Ishikawa (cell line): Measurements from ENCODE around the gene SRC.

Experiments used
- CEBPB ChIP-seq: IDR thresholded peaks from 2 replicates; pipeline ENCODE4 v1.6.1; 2012
- CREB1 ChIP-seq: IDR thresholded peaks from 2 replicates; pipeline ENCODE4 v1.6.1; 2012; ENCODE audit warnings: low read depth
- EGR1 ChIP-seq: IDR thresholded peaks from 2 replicates; pipeline ENCODE4 v1.6.1; 2012
- EP300 ChIP-seq: IDR thresholded peaks from 2 replicates; pipeline ENCODE4 v1.6.1; 2012; ENCODE audit warnings: borderline replicate concordance
- FOXM1 ChIP-seq: IDR thresholded peaks from 2 replicates; pipeline ENCODE4 v1.6.1; 2012; ENCODE audit warnings: low read depth, borderline replicate concordance
- MAX ChIP-seq: IDR thresholded peaks from 2 replicates; pipeline ENCODE4 v1.6.1; 2012
- NFIC ChIP-seq: IDR thresholded peaks from 2 replicates; pipeline ENCODE4 v1.6.1; 2012
- RAD21 ChIP-seq: IDR thresholded peaks from 2 replicates; pipeline ENCODE4 v1.6.1; 2012; ENCODE audit warnings: low read depth
- REST ChIP-seq: IDR thresholded peaks from 2 replicates; pipeline ENCODE4 v1.6.1; 2012; ENCODE audit warnings: low read depth, mild to moderate bottlenecking
- TAF1 ChIP-seq: IDR thresholded peaks from 2 replicates; pipeline ENCODE4 v1.6.1; 2012; ENCODE audit warnings: low read depth, mild to moderate bottlenecking
- TCF12 ChIP-seq: IDR thresholded peaks from 2 replicates; pipeline ENCODE4 v1.6.1; 2012; ENCODE audit warnings: low read depth
- TEAD4 ChIP-seq: IDR thresholded peaks from 2 replicates; pipeline ENCODE4 v1.6.1; 2012
- USF1 ChIP-seq: IDR thresholded peaks from 2 replicates; pipeline ENCODE4 v1.6.1; 2012
- YY1 ChIP-seq: IDR thresholded peaks from 2 replicates; pipeline ENCODE4 v1.6.1; 2012; ENCODE audit warnings: low read depth
- ZBTB7A ChIP-seq: IDR thresholded peaks from 2 replicates; pipeline ENCODE4 v1.6.1; 2012; ENCODE audit warnings: low read depth

The SRC gene

GRCh38 chr20:37446286-37447032, 100.5 kb downstream of the SRC start:
- no peak for TF ChIP-seq YY1
- no peak for TF ChIP-seq RAD21
- TF ChIP-seq USF1, result no peak
- no peak for TF ChIP-seq EP300
- no peak for TF ChIP-seq EGR1
- TF ChIP-seq TEAD4, result no peak
- TF ChIP-seq NFIC, result no peak
- no peak for TF ChIP-seq TCF12
- TF ChIP-seq TAF1, result no peak
- no peak for TF ChIP-seq FOXM1
- no peak for TF ChIP-seq ZBTB7A
- TF ChIP-seq REST, result no peak

GRCh38 chr20:37447688-37448087, 101.7 kb downstream of the SRC start:
- TF ChIP-seq TEAD4 (no peak), MAX (no peak), NFIC (no peak), CREB1 (no peak), TAF1 (no peak), REST (no peak), CEBPB (no peak)

- no peak for TF ChIP-seq TAF1
These were observed 103.3 kb downstream of the SRC start for GRCh38 chr20:37449276-37449675.

GRCh38 chr20:37450344-37450743, 104.4 kb downstream of the SRC start:
- no peak for TF ChIP-seq FOXM1
- TF ChIP-seq CREB1, result no peak
- no peak for TF ChIP-seq REST
- TF ChIP-seq EGR1, result no peak
- TF ChIP-seq YY1, result no peak
- no peak for TF ChIP-seq RAD21

GRCh38 chr20:37451616-37452015, 105.7 kb downstream of the SRC start:
- TF ChIP-seq TEAD4 (no peak), MAX (no peak), TCF12 (no peak), FOXM1 (no peak), USF1 (no peak), REST (no peak)
